Measurements from ENCODE around the gene CA11.
A peak's percentile ranks its signal among the peaks of the same experiment; 100 is the strongest.

The CA11 gene

DNA sequence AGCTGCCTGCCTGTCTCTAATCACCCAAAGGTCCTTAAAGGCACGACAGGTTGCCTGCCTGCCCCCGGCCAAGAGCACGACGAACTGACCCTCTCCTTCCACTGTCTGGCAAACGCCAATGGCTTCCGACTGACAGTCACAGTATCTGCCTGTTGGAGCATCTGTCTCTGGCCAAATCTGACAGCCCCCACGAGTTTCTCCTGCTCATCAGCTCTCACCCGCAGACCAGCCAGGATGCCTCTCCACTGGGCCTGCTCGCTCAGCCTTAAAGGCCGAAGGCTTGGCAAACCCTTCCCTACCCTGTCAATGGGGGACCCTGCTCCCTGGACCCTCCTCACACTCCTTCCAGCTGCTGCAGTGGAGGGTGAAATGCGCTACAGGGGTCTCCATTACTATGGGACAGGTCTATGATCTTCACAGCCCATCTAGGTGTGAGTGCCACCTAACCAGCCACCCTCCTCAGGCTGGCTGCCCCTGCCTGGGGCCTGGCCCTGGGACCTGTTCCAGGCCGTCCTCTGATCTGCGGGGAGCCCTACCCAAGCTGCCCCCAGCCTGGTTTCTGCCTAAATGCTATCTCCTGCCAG lies 32.0 kb downstream of the CA11 start:
- DNase-seq (ENCODE audit: low read depth in 3 of 3), result no peak

- no peak for DNase-seq (ENCODE audit: low read depth in 3 of 3)
These were observed 32.7 kb downstream of the CA11 start for GRCh38 chr19:48613024-48613851.

DNA sequence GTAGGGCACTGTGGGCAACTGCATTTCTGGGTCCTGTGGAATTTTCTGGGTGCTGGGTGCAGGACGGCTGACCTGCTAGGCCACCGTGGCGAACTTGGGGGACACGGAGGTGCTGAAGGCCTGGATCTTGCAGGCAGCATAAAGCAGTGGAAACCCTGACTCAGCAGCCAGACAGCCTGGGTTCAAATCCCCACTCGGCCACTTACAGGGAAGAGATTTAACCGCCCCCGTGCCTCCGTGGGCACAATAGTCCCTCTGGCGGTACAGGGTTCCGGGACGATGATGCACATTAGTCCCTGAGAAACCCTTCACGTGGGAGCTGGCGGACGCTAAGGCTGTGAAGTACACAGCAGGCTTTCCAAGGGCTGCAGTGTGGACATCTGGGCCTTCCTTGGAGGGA lies 34.1 kb downstream of the CA11 start:
- no peak for DNase-seq (ENCODE audit: low read depth in 3 of 3)

DNA sequence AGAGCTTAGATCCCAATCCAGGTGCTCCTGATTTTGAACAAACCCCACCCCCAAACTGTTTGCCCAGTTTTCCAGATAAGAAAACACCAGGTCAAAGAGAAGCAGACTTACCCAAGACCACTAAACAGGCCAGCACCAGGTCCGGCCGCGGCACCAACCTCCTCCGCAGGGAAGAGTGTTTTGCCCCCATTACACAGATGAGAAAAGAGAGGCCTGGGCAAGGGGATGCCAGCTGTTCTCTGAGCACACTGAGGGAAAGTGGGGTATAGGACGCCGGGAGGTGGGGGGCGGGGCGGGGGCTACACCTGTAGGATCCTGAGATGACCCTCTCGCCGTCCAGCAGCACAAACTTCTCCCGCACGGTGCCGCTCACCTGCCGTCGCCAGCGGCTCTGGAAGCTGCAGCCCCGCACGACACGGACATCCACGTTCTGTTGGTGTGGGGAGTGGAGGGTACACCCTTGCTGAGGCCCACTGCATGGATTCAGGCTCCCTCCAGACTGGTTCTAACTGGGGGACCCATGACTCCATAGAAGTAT lies 36.3 kb downstream of the CA11 start:
- no peak for DNase-seq (ENCODE audit: low read depth in 3 of 3)

- DNase-seq (ENCODE audit: low read depth in 3 of 3), result peak in 1 of 3 experiments; percentile 34
These were observed 37.2 kb downstream of the CA11 start for GRCh38 chr19:48608798-48609263.

- DNase-seq (ENCODE audit: low read depth in 3 of 3), result no peak
These were observed 38.6 kb downstream of the CA11 start for GRCh38 chr19:48607359-48607755.

GRCh38 chr19:48606463-48607358 lies 39.3 kb downstream of the CA11 start, which contains the start of gene SPACA4:
TSS of gene SPACA4 (plus strand) at chr19:48606742. CDS start at chr19:48606979, 237 bp downstream.
- no peak for DNase-seq (ENCODE audit: low read depth in 3 of 3)

DNA sequence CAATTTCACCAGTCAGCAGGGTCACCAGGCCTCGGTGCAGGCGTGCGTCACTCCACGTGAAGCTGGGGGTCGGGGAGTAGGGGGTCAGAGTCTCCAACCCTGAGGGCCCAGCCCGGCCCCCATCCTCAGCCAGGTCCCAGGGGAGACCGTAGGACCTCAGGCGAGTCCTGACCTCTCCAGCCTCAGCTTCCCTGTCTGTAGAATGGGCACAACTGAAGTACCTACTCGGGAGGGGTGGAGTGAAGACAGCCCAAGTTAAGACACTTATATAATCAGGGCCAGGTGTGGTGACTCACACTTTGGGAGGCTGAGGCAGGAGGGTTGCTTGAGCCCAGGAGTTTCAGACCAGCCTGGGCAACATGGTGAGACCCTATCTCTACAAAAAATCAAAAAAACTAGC lies 42.1 kb downstream of the CA11 start:
- DNase-seq (ENCODE audit: low read depth in 3 of 3), result no peak

GRCh38 chr19:48603449-48603848 lies 42.5 kb downstream of the CA11 start:
- no peak for DNase-seq (ENCODE audit: low read depth in 3 of 3)

DNA sequence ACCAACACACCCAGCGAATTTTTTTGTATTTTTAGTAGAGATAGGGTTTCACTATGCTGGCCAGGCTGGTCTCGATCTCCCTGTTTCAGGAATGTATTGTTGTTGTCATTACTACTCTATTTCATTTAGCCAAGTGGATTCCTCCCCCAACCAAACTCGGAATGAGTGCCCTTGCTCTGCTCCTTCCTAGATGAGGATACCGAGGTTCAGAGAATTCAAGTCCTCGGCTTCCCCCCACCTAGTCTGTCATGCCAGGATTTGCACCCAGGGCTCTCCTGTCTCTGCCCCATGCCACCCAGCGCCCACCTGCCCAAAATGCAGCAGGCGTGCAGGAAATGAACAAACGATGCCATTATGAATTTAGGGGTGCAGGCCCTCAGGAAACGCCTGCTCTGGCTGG lies 43.0 kb downstream of the CA11 start:
- no peak for DNase-seq (ENCODE audit: low read depth in 3 of 3)

DNA sequence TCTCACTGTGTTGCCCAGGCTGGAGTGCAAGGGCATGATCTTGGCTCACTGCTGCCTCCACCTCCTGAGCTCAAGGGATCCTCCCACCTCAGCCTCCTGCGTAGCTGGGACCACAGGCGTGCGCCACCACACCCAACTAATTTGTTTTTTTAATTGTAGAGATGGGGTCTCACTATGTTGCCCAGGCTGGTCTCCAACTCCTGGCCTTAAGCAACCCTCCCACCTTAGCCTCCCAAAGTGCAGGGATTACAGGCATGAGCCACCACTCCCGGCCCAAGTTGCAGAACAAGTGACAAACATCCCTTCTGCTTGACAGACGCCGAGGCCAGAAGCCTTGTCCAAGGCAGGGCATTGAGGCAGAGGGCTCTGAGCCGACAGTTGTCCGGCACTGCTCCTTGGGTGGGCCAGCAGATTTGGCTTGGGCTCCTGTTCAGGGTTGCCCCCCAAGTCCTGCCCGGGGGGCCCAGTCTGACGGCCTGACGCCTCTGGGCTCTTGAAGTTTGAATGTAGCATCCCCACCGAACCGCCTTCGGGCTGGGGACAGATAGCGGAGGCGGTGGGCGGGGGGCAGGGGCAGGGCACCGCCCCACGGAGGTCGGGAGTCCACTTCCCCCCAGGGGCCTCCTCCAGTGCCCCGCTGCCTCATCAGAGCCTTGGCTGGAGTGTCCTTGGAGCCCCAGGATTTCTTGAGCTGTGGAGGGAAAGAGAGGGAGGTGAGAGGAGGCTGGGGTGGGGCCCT lies 45.1 kb downstream of the CA11 start:
- DNase-seq (ENCODE audit: low read depth in 3 of 3), result no peak

GRCh38 chr19:48598996-48599700 lies 46.8 kb downstream of the CA11 start:
- no peak for DNase-seq (ENCODE audit: low read depth in 3 of 3)

- peak in 1 of 3 experiments; percentile 21 for DNase-seq (ENCODE audit: low read depth in 3 of 3)
These were observed 49.1 kb downstream of the CA11 start for GRCh38 chr19:48596679-48597465.

DNA sequence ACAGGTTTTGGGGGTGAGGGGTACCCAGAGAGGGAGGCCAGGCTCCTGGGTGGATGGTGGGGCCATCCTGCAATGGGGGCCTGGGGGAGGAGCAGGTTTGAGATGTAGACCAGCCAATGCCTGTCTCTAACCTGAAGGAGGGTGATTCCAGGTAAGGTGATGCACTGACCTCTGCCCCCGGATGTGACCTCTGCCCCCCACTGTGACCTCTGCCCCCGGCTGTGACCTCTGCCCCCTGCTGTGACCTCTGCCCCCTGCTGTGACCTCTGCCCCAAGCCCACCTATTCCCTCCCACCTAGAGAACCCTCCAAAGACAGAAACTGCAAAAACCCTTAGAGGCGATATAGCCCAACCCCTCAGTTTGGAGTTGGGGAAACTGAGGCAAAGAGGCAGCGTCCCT lies 49.8 kb downstream of the CA11 start:
- no peak for DNase-seq (ENCODE audit: low read depth in 3 of 3)

GRCh38 chr19:48595833-48596232 lies 50.2 kb downstream of the CA11 start:
- no peak for DNase-seq (ENCODE audit: low read depth in 3 of 3)

- no peak for DNase-seq (ENCODE audit: low read depth in 3 of 3)
These were observed 50.8 kb downstream of the CA11 start for GRCh38 chr19:48595171-48595570.

GRCh38 chr19:48591021-48591420 lies 55.0 kb downstream of the CA11 start:
- DNase-seq (ENCODE audit: low read depth in 3 of 3), result no peak

DNA sequence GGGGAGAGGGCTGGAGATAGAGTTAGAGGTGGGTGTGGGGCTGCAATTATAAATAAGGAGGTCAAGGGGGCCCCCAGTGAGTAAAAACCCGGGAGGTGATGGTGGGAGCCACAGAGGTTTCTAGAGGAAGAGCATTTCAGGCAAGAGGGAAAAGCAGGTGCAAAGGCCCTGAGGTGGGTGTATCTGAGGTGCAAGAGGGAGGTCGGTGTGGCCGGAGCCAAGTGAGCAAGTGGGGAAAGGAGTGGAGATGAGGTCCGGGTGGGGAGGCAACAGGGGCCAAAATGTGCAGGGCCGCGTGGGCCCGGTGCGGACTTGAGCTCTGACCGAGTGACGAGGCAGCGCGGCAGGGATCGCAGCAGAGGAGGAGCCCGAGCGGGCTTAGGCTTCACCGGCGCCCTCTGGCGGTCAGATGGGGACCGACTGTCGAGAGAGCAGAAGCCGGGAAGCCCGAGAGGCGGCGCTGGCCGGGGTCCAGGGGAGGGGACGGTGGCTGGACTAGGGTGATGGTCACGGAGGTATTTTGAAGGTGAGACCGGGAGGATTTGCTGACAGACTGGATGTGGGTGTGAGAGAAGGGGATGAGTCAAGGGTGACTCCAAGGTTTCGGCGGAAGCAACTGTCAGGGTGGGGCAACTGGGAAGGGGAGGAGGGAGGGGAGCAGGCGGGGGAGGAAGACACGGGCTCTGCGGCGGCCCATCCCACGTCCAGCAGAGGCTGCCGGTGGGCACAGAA lies 57.2 kb downstream of the CA11 start:
- DNase-seq (ENCODE audit: low read depth in 3 of 3), result peak; percentile 68 to 74 (median 70)

Data from stimulated activated CD4-positive, alpha-beta T cell treated with anti-CD3 and anti-CD28 coated beads, TNF-alpha, amount 100 ng/mL, for 4 hours (primary cell).